ENCODE data around the gene RNF130.

The RNF130 gene

GRCh38 chr5:179915406-179915935, 156.1 kb downstream of the RNF130 start:
- no peak for DNase-seq (ENCODE audit: low spot score)

- peak; percentile 1 for DNase-seq (ENCODE audit: low spot score)
These were observed 157.4 kb downstream of the RNF130 start for GRCh38 chr5:179914032-179914755.

GRCh38 chr5:179913461-179913860, 158.1 kb downstream of the RNF130 start:
- no peak for DNase-seq (ENCODE audit: low spot score)

GRCh38 chr5:179912951-179913350, 158.6 kb downstream of the RNF130 start:
- no peak for DNase-seq (ENCODE audit: low spot score)

GRCh38 chr5:179912386-179912785, 159.2 kb downstream of the RNF130 start:
- no peak for DNase-seq (ENCODE audit: low spot score)

- DNase-seq (ENCODE audit: low spot score): no peak
These were observed 162.3 kb downstream of the RNF130 start for GRCh38 chr5:179909224-179909623.

GRCh38 chr5:179908528-179908927, 163.0 kb downstream of the RNF130 start:
- no peak for DNase-seq (ENCODE audit: low spot score)

- DNase-seq (ENCODE audit: low spot score): peak; percentile 73
These were observed 163.8 kb downstream of the RNF130 start, which contains the start of gene TBC1D9B for GRCh38 chr5:179907556-179908324. TSS of gene TBC1D9B (minus strand) at chr5:179907897. CDS start at chr5:179907821, 76 bp downstream.

- peak; percentile 4 for DNase-seq (ENCODE audit: low spot score)
These were observed 164.6 kb downstream of the RNF130 start for GRCh38 chr5:179906795-179907555.

GRCh38 chr5:179906294-179906794, 165.2 kb downstream of the RNF130 start:
- DNase-seq (ENCODE audit: low spot score): no peak

- no peak for DNase-seq (ENCODE audit: low spot score)
These were observed 166.4 kb downstream of the RNF130 start for GRCh38 chr5:179905161-179905560.
